GM13976 (cell line): ENCODE results near the gene MAEA.

Source experiments
- DNase-seq: peaks from one replicate; pipeline ENCODE4 v3.0.0; 2012; ENCODE audit warnings: low spot score
- CTCF ChIP-seq: IDR thresholded peaks from 2 replicates; pipeline ENCODE4 v1.5.1; 2012; ENCODE audit warnings: borderline replicate concordance, mild to moderate bottlenecking; ENCODE audit not compliant: insufficient read depth; ENCODE audit errors: extremely low read depth, missing control alignments, control extremely low read depth
- in situ Hi-C: fragments of 300-500 bp; cut with MboI; formaldehyde crosslinking; loops from one replicate; pipeline ENCODE4 v1.12.0; 2022; ENCODE audit warnings: low sequenced_read_pairs, mixed read lengths, inconsistent platforms; ENCODE audit not compliant: unreplicated experiment

Gene MAEA

GRCh38 chr4:1363513-1363912 lies 73.8 kb downstream of the MAEA start:
- no peak for DNase-seq
- in situ Hi-C loops: no loop called here
- no peak for TF ChIP-seq CTCF

GRCh38 chr4:1364217-1364616 lies 74.5 kb downstream of the MAEA start:
- no peak for DNase-seq
- in situ Hi-C loops: no loop called here
- TF ChIP-seq CTCF: no peak

- DNase-seq: no peak
- TF ChIP-seq CTCF: no peak
- in situ Hi-C loops: no loop called here
These were observed 75.1 kb downstream of the MAEA start for GRCh38 chr4:1364748-1365147.

- DNase-seq: no peak
- in situ Hi-C loops: no loop called here
- no peak for TF ChIP-seq CTCF
These were observed 75.8 kb downstream of the MAEA start for GRCh38 chr4:1365271-1366178.

- no peak for DNase-seq
- in situ Hi-C loops: no loop called here
These were observed 76.9 kb downstream of the MAEA start for GRCh38 chr4:1366371-1367229.

More at GRCh38 chr4:1366371-1367229, 76.9 kb downstream of the MAEA start:
- TF ChIP-seq CTCF: no peak
